H9 (cell line): Measurements from ENCODE around the gene SPRR2F. TPM values are rescaled to one million over a fixed set of nuclear protein-coding genes. Genes with fewer than 3 reads are reported as not detected.

ENCODE experiments used
- DNase-seq: peaks from one replicate; pipeline ENCODE4 v3.0.0-alpha.2; 2017
- H2AFZ ChIP-seq: one replicate; pipeline ENCODE4 v1.6.1; 2013; ENCODE audit warnings: mild to moderate bottlenecking, low read length, control low read depth, moderate library complexity
- H2AK5ac ChIP-seq: 2 replicates; pipeline ENCODE4 v1.6.1; 2013; ENCODE audit warnings: low read length, control low read depth, mixed read lengths; ENCODE audit not compliant: insufficient read length
- H2BK120ac ChIP-seq: one replicate; pipeline ENCODE4 v1.6.1; 2013; ENCODE audit warnings: low read depth, mild to moderate bottlenecking, low read length, control low read depth, inconsistent platforms; ENCODE audit not compliant: poor library complexity, severe bottlenecking
- H2BK12ac ChIP-seq: 2 replicates; pipeline ENCODE4 v1.6.1; 2013; ENCODE audit warnings: low read length, control low read depth, mixed read lengths, low read depth; ENCODE audit not compliant: insufficient read length
- H2BK15ac ChIP-seq: 2 replicates; pipeline ENCODE4 v1.6.1; 2013; ENCODE audit warnings: low read depth, low read length, control low read depth
- H2BK20ac ChIP-seq: one replicate; pipeline ENCODE4 v1.6.1; 2013; ENCODE audit warnings: low read depth, mild to moderate bottlenecking, low read length, control low read depth, inconsistent platforms; ENCODE audit not compliant: poor library complexity, severe bottlenecking
- H2BK5ac ChIP-seq: 2 replicates; pipeline ENCODE4 v1.6.1; 2013; ENCODE audit warnings: low read length, control low read depth, mixed read lengths; ENCODE audit not compliant: insufficient read length
- H3K14ac ChIP-seq: 2 replicates; pipeline ENCODE4 v1.6.1; 2013; ENCODE audit warnings: low read length, control low read depth; ENCODE audit not compliant: insufficient read depth
- H3K18ac ChIP-seq: 2 replicates; pipeline ENCODE4 v1.6.1; 2013; ENCODE audit warnings: low read depth, mild to moderate bottlenecking, mixed read lengths, low read length, control low read depth; ENCODE audit not compliant: insufficient read length
- H3K23ac ChIP-seq: 2 replicates; pipeline ENCODE4 v1.6.1; 2013; ENCODE audit warnings: low read length, control low read depth, mixed read lengths, low read depth; ENCODE audit not compliant: insufficient read length
- H3K23me2 ChIP-seq: 2 replicates; pipeline ENCODE4 v1.6.1; 2013; ENCODE audit warnings: low read depth, mild to moderate bottlenecking, mixed read lengths, low read length, control low read depth; ENCODE audit not compliant: insufficient read length, poor library complexity, severe bottlenecking
- H3K27ac ChIP-seq: 2 replicates; pipeline ENCODE4 v1.5.1; 2013; ENCODE audit warnings: low read length, control low read depth, mixed read lengths, low read depth; ENCODE audit not compliant: insufficient read length
- H3K27me3 ChIP-seq: 2 replicates; pipeline ENCODE4 v1.6.1; 2013; ENCODE audit warnings: low read length, control low read depth, inconsistent platforms; ENCODE audit not compliant: insufficient read depth
- H3K4ac ChIP-seq: 2 replicates; pipeline ENCODE4 v1.6.1; 2013; ENCODE audit warnings: low read depth, mild to moderate bottlenecking, control low read depth, inconsistent platforms, low read length, moderate library complexity
- H3K4me1 ChIP-seq: 2 replicates; pipeline ENCODE4 v1.6.1; 2013; ENCODE audit warnings: low read length, control low read depth, inconsistent platforms; ENCODE audit not compliant: insufficient read depth
- H3K4me2 ChIP-seq: 2 replicates; pipeline ENCODE4 v1.6.1; 2013; ENCODE audit warnings: low read length, control low read depth, mixed read lengths; ENCODE audit not compliant: insufficient read length, insufficient read depth
- H3K56ac ChIP-seq: 2 replicates; pipeline ENCODE4 v1.6.1; 2013; ENCODE audit warnings: low read depth, mild to moderate bottlenecking, mixed read lengths, low read length, control low read depth; ENCODE audit not compliant: insufficient read length
- H3K79me1 ChIP-seq: 2 replicates; pipeline ENCODE4 v1.6.1; 2013; ENCODE audit warnings: low read depth, mild to moderate bottlenecking, moderate library complexity, low read length, control low read depth, inconsistent platforms; ENCODE audit not compliant: insufficient read depth, poor library complexity, severe bottlenecking
- H3K79me2 ChIP-seq: 2 replicates; pipeline ENCODE4 v1.6.1; 2013; ENCODE audit warnings: low read length, control low read depth, inconsistent platforms; ENCODE audit not compliant: insufficient read depth
- H3K9ac ChIP-seq: 2 replicates; pipeline ENCODE4 v1.6.1; 2013; ENCODE audit warnings: low read length, control low read depth, mixed read lengths; ENCODE audit not compliant: insufficient read length; ENCODE audit errors: extremely low read depth
- H3K9me3 ChIP-seq: one replicate; pipeline ENCODE4 v1.6.1; 2013; ENCODE audit warnings: low read depth, low read length, inconsistent platforms; ENCODE audit not compliant: control insufficient read depth
- H3T11ph ChIP-seq: one replicate; pipeline ENCODE4 v1.6.1; 2013; ENCODE audit warnings: mild to moderate bottlenecking, low read length, control low read depth, inconsistent platforms
- H4K20me1 ChIP-seq: one replicate; pipeline ENCODE4 v1.6.1; 2013; ENCODE audit not compliant: control insufficient read depth, insufficient read length, insufficient read depth
- H4K5ac ChIP-seq: 2 replicates; pipeline ENCODE4 v1.6.1; 2013; ENCODE audit warnings: low read depth, mild to moderate bottlenecking, mixed read lengths, low read length, control low read depth; ENCODE audit not compliant: insufficient read length
- H4K8ac ChIP-seq: replicated peaks from 2 replicates; pipeline ENCODE4 v1.6.1; 2013; ENCODE audit warnings: low read length, control low read depth, mixed read lengths, low read depth; ENCODE audit not compliant: insufficient read length
- H4K91ac ChIP-seq: 2 replicates; pipeline ENCODE4 v1.6.1; 2013; ENCODE audit warnings: low read depth, mild to moderate bottlenecking, moderate library complexity, mixed read lengths, low read length, control low read depth; ENCODE audit not compliant: insufficient read length
- H3K27ac Mint-ChIP-seq, 3 experiments: 2 replicates in 2 of 3; 3 replicates in 1 of 3; pipeline ENCODE4 v1.8.0; 2020 to 2021; ENCODE audit warnings: mixed read lengths in 3 of 3, mild to moderate bottlenecking in 1 of 3, moderate library complexity in 1 of 3
- H3K27me3 Mint-ChIP-seq: 2 replicates; pipeline ENCODE4 v1.8.0; 2021; ENCODE audit warnings: low read depth, mild to moderate bottlenecking, moderate library complexity, mixed read lengths
- H3K36me3 Mint-ChIP-seq, 3 experiments: 2 replicates in 2 of 3; 3 replicates in 1 of 3; pipeline ENCODE4 v1.8.0; 2020 to 2021; ENCODE audit warnings: low read depth in 3 of 3, mixed read lengths in 3 of 3; ENCODE audit not compliant: insufficient read depth in 1 of 3
- H3K4me1 Mint-ChIP-seq, 2 experiments: 2 replicates each; pipeline ENCODE4 v1.8.0; 2020; ENCODE audit warnings: mixed read lengths in 2 of 2
- H3K4me3 Mint-ChIP-seq, 2 experiments: 2 replicates in 1 of 2; 3 replicates in 1 of 2; pipeline ENCODE4 v1.8.0; 2020 to 2021; ENCODE audit warnings: mild to moderate bottlenecking in 2 of 2, mixed read lengths in 2 of 2, moderate library complexity in 1 of 2
- H3K9me3 Mint-ChIP-seq, 2 experiments: 2 replicates in 1 of 2; 3 replicates in 1 of 2; pipeline ENCODE4 v1.8.0; 2020; ENCODE audit warnings: mild to moderate bottlenecking in 2 of 2, mixed read lengths in 2 of 2, moderate library complexity in 1 of 2
- WGBS: extraction: QIAGEN DNeasy Blood & Tissue Kit; methylation state at CpG from one replicate; pipeline ENCODE4 v1.1.7; 2013; ENCODE audit warnings: missing lambda C conversion rate, low lambda C conversion rate, mixed read lengths; ENCODE audit not compliant: insufficient read length; ENCODE audit errors: extremely low coverage; 5-methylcytosine and 5-hydroxymethylcytosine counted together
- total RNA-seq: library from RNA; stranded (reverse); gene quantifications from 2 replicates; pipeline ENCODE4 v1.2.1, GENCODE V29; 2021
- TF ChIP-seq, protein P1 (sequence below): fragments of 200-600 bp; sonication (generic); conservative IDR thresholded peaks from 3 replicates; pipeline ENCODE4 v1.8.0; 2021; ENCODE audit warnings: antibody characterized with exemption, mild to moderate bottlenecking

SPRR2F gene
- total RNA-seq, 1 experiment from 2014 or later: not detected

DNA sequence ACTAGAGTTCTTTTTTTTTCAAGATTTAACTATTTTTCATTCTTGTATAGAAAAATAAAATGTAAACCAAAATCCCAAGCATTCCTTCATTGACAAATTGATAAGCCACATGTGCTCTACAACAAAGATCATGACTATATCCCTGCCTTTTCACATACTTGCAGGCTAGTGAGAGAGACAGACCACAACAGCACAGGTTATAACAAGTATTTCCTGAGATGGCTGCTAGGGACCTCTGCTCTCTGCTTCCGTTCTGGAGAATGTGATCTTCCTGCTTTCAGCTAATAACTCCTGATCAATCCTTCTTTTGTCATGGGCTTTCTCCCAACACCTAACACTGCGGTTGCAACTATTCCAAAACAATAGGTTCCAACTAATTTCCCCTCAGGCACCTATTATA lies 14.0 kb upstream of the SPRR2F start:
- no peak overlapping the region for H2BK5ac ChIP-seq
- H3K9ac ChIP-seq: no peak overlapping the region
- no peak overlapping the region for H4K5ac ChIP-seq
- WGBS: no CpG with 5 or more reads among the region's 2 CpGs
- no peak overlapping the region for H2BK15ac ChIP-seq
- no peak overlapping the region for H3K4me2 ChIP-seq
- H3K27me3 ChIP-seq: no peaks in the 10 kb centered on the region
- H3T11ph ChIP-seq: no peak overlapping the region
- H3K4me3 Mint-ChIP-seq: no peak overlapping the region
- H3K9me3 Mint-ChIP-seq: peaks cover 44 to 48% of the 10 kb centered on the region in 2 experiments
- peaks cover 16 to 39% (median 35%) of the 10 kb centered on the region in 3 experiments for H3K36me3 Mint-ChIP-seq
- no peak overlapping the region for H3K27ac Mint-ChIP-seq
- no peak overlapping the region for H4K91ac ChIP-seq
- H3K18ac ChIP-seq: no peak overlapping the region
- no peak overlapping the region for H2BK12ac ChIP-seq
- H3K56ac ChIP-seq: no peak overlapping the region
- no peaks in the 10 kb centered on the region for H3K79me2 ChIP-seq
- no peak overlapping the region for H2AFZ ChIP-seq
- no peak overlapping the region for H2AK5ac ChIP-seq
- peaks cover 51 to 54% of the 10 kb centered on the region in 2 experiments for H3K4me1 Mint-ChIP-seq
- H3K27ac ChIP-seq: no peak overlapping the region
- no peak overlapping the region for H2BK120ac ChIP-seq
- H3K14ac ChIP-seq: no peak overlapping the region
- peaks cover 8% of the 10 kb centered on the region for H3K4me1 ChIP-seq
- TF ChIP-seq, protein P1, sequence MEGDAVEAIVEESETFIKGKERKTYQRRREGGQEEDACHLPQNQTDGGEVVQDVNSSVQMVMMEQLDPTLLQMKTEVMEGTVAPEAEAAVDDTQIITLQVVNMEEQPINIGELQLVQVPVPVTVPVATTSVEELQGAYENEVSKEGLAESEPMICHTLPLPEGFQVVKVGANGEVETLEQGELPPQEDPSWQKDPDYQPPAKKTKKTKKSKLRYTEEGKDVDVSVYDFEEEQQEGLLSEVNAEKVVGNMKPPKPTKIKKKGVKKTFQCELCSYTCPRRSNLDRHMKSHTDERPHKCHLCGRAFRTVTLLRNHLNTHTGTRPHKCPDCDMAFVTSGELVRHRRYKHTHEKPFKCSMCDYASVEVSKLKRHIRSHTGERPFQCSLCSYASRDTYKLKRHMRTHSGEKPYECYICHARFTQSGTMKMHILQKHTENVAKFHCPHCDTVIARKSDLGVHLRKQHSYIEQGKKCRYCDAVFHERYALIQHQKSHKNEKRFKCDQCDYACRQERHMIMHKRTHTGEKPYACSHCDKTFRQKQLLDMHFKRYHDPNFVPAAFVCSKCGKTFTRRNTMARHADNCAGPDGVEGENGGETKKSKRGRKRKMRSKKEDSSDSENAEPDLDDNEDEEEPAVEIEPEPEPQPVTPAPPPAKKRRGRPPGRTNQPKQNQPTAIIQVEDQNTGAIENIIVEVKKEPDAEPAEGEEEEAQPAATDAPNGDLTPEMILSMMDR: no peak
- H3K27me3 Mint-ChIP-seq: peaks cover 22% of the 10 kb centered on the region
- no peak overlapping the region for H3K4ac ChIP-seq
- H3K9me3 ChIP-seq: no peaks in the 10 kb centered on the region
- no peaks in the 10 kb centered on the region for H3K23me2 ChIP-seq
- H4K8ac ChIP-seq: no peak overlapping the region
- H3K79me1 ChIP-seq: no peaks in the 10 kb centered on the region
- no peaks in the 10 kb centered on the region for H4K20me1 ChIP-seq
- DNase-seq: no peak
- no peak overlapping the region for H2BK20ac ChIP-seq
- H3K23ac ChIP-seq: no peak overlapping the region
